HG02642 (cell line): ENCODE results near the gene EHBP1.

Experiments used
- ATAC-seq: cut with Tn5 transposase; IDR thresholded peaks from one replicate; pipeline ENCODE4 v1.9.1; 2021; ENCODE audit warnings: mild to moderate bottlenecking; ENCODE audit not compliant: unreplicated experiment, poor library complexity

The EHBP1 gene

GRCh38 chr2:63044362-63045327 is 339.1 kb downstream of the EHBP1 start:
- ATAC-seq = no peak

GRCh38 chr2:63046552-63046951 is 341.0 kb downstream of the EHBP1 start:
- no peak for ATAC-seq

- no peak for ATAC-seq
Observed at GRCh38 chr2:63046961-63047320, 341.4 kb downstream of the EHBP1 start.

GRCh38 chr2:63047321-63048279 is 342.1 kb downstream of the EHBP1 start:
- ATAC-seq = no peak

- ATAC-seq = no peak
Observed at GRCh38 chr2:63048367-63049171, 343.1 kb downstream of the EHBP1 start.

GRCh38 chr2:63049211-63049969 is 343.9 kb downstream of the EHBP1 start:
- ATAC-seq = no peak

- ATAC-seq = no peak
Observed at GRCh38 chr2:63049970-63050333, 344.4 kb downstream of the EHBP1 start.

GRCh38 chr2:63050334-63051041 is 345.0 kb downstream of the EHBP1 start, which contains the start of gene OTX1:
TSS of gene OTX1 (plus strand) at chr2:63050830. CDS start at chr2:63052991, 2,161 bp downstream.
- peak; percentile 89 for ATAC-seq

- ATAC-seq = no peak
Observed at GRCh38 chr2:63051042-63051794, 345.7 kb downstream of the EHBP1 start.

- ATAC-seq = no peak
Observed at GRCh38 chr2:63051795-63052333, 346.4 kb downstream of the EHBP1 start.

GRCh38 chr2:63052411-63053080 is 347.0 kb downstream of the EHBP1 start:
- ATAC-seq = no peak

- ATAC-seq = no peak
Observed at GRCh38 chr2:63053081-63053888, 347.8 kb downstream of the EHBP1 start.

- no peak for ATAC-seq
Observed at GRCh38 chr2:63053889-63054602, 348.5 kb downstream of the EHBP1 start.

- no peak for ATAC-seq
Observed at GRCh38 chr2:63054841-63055225, 349.3 kb downstream of the EHBP1 start.

GRCh38 chr2:63055226-63056106 is 350.0 kb downstream of the EHBP1 start:
- no peak for ATAC-seq
